NT2/D1 (cell line): ENCODE results near the gene CALML3.
"Not testable (repeated sequence)": the region's sequence is repeated elsewhere in the genome, so short reads cannot be mapped to it uniquely, and the experiment has no call there.

Experiments used
- DNase-seq: peaks from one replicate; pipeline ENCODE4 v3.0.0-alpha.2; 2011; ENCODE audit warnings: low read depth, low spot score
- H3K27me3 ChIP-seq: 2 replicates; pipeline ENCODE4 v1.6.0; 2011; ENCODE audit warnings: mild to moderate bottlenecking; ENCODE audit not compliant: insufficient read length, insufficient read depth
- H3K36me3 ChIP-seq: 2 replicates; pipeline ENCODE4 v1.6.1; 2011; ENCODE audit warnings: mild to moderate bottlenecking, low read length, mixed read lengths; ENCODE audit not compliant: insufficient read depth, insufficient read length
- H3K4me1 ChIP-seq: 2 replicates; pipeline ENCODE4 v1.5.1; 2011; ENCODE audit not compliant: insufficient read depth, insufficient read length
- H3K4me3 ChIP-seq: 2 replicates; pipeline ENCODE4 v1.5.1; 2011; ENCODE audit warnings: low read depth; ENCODE audit not compliant: insufficient read length
- H3K9ac ChIP-seq: 2 replicates; pipeline ENCODE4 v1.6.0; 2011; ENCODE audit warnings: low read depth; ENCODE audit not compliant: insufficient read length
- H3K9me3 ChIP-seq: 2 replicates; pipeline ENCODE4 v1.5.1; 2011; ENCODE audit warnings: mild to moderate bottlenecking, low read length; ENCODE audit not compliant: insufficient read depth
- SUZ12 ChIP-seq: IDR thresholded peaks from 2 replicates; pipeline ENCODE4 v1.6.1; 2011; ENCODE audit not compliant: insufficient read length, insufficient read depth; ENCODE audit errors: extremely low read depth
- YY1 ChIP-seq: IDR thresholded peaks from 2 replicates; pipeline ENCODE4 v1.6.1; 2011; ENCODE audit not compliant: insufficient read length, insufficient read depth
- ZNF274 ChIP-seq: IDR thresholded peaks from 2 replicates; pipeline ENCODE4 v1.6.1; 2011; ENCODE audit warnings: mild to moderate bottlenecking, low read depth, low read length

CALML3 gene

DNA sequence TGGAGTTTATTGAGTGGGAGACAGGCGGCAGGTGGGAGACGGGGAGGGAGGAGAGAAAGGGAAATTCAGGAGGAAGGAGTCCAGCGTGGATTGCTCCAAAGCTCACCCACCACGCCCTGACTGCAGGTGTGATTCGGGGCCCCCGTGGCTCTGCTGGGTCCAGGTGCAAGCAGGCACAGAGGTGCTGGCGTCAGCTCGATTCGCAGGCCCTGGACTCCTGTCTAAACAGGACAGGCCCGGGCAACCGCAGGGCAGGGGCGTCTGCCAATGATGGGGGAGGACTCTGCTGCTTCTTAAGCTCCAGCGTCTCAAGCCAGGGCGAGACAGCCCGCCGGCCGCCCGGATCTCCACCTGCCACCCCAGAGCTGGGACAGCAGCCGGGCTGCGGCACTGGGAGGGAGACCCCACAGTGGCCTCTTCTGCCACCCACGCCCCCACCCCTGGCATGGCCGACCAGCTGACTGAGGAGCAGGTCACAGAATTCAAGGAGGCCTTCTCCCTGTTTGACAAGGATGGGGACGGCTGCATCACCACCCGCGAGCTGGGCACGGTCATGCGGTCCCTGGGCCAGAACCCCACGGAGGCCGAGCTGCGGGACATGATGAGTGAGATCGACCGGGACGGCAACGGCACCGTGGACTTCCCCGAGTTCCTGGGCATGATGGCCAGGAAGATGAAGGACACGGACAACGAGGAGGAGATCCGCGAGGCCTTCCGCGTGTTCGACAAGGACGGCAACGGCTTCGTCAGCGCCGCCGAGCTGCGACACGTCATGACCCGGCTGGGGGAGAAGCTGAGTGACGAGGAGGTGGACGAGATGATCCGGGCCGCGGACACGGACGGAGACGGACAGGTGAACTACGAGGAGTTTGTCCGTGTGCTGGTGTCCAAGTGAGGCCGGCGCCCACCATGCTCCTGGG is at the start of gene CALML3:
CALML3 (plus strand) TSS at position 321 of the 920 bp plus-strand sequence; CDS start at position 446, 125 bp downstream.
- Histone ChIP-seq H3K9me3 (peaks cover 1% of the 10 kb centered on the region; the same call in 1 of the 2 replicates), H3K4me3 (no peak within 1 kb of the TSS), H3K36me3 (no peaks in the 10 kb centered on the region), H3K4me1 (peaks cover 4% of the 10 kb centered on the region), H3K9ac (no peak within 1 kb of the TSS), H3K27me3 (no peaks in the 10 kb centered on the region)
- DNase-seq, result no peak
- no peak for TF ChIP-seq ZNF274
- no peak for TF ChIP-seq YY1
- no peak for TF ChIP-seq SUZ12

DNA sequence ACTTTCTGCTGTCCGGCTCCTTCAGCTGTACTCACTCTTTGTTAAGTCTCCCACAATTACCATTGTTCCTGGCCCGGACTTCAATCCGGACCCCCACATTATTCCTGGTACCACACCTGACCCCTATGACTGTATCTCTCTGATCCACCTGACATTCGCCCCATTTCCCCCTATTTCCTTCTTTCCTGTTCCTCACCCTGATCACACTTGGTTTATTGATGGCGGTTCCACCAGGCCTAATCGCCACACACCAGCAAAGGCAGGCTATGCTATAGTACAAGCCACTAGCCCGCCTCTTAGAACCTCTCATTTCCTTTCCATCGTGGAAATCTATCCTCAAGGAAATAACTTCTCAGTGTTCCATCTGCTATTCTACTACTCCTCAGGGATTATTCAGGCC is 49.7 kb upstream of the CALML3 start:
- not testable (repeated sequence) for DNase-seq, H3K27me3 ChIP-seq, H3K36me3 ChIP-seq, H3K9ac ChIP-seq, H3K9me3 ChIP-seq, H3K4me3 ChIP-seq
- peaks cover 11% of the 10 kb centered on the region for H3K4me1 ChIP-seq

DNA sequence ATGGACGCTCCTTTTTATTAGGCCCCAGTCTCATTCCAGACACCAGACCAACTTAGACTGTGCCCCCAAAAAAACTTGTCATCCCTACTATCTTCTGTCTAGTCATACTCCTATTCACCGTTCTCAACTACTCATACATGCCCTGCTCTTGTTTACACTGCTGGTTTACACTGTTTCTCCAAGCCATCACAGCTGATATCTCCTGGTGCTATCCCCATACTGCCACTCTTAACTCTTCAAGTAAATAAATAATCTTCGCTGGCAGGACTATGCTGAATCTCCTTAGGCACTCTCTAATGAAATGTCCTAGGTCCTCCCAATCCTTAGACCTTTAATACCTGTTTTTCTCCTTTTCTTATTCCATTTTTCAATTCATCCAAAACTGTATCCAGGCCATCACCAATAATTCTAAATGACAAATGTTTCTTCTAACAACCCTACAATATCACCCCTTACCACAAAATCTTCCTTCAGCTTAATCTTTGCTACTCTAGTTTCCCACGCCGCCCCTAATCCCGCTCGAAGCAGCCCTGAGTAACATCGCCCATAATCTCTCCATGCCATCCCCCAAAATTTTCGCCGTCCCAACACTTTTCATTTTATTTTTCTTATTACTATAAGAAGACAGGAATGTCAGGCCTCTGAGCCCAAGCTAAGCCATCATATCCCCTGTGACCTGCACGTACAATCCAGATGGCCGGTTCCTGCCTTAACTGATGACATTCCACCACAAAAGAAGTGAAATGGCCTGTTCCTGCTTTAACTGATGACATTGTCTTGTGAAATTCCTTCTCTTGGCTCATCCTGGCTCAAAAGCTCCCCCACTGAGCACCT is 48.6 kb upstream of the CALML3 start:
- H3K4me3 ChIP-seq, H3K4me1 ChIP-seq, H3K9ac ChIP-seq, H3K36me3 ChIP-seq, H3K9me3 ChIP-seq, DNase-seq, H3K27me3 ChIP-seq: not testable (repeated sequence)

DNA sequence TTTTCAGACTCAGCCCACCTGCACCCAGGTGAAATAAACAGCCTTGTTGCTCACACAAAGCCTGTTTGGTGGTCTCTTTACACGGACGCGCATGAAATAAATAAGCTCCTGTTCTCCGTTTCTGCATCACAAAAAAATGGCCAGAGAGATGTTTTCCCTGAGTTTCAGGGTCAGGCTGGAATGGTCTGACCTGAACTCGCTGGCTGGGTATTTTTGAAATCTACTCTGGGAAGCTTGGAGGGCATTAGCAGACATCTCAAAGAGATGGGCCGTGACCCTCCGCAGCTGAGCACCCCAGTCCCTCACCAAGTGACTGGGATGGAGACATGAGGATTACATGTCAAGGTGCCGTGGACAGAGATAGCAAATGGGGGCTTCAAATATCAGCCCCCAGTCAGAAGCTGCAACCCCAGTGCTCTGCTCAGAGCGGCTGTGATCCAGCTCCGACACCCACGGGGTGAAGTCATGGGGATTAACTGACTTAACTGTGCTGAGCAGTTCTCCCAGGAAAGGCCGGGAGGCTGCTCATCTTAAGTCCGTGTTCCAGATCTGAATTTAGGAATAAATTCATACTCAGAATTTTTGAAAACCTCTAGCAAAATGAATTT is 47.7 kb upstream of the CALML3 start:
- Histone ChIP-seq H3K36me3 (no peaks in the 10 kb centered on the region), H3K9me3 (no peaks in the 10 kb centered on the region), H3K27me3 (no peaks in the 10 kb centered on the region), H3K4me1 (peaks cover 7% of the 10 kb centered on the region), H3K4me3 (no peak overlapping the region), H3K9ac (peak overlapping the region; percentile 62)
- DNase-seq, result no peak
- no peak for TF ChIP-seq ZNF274
- TF ChIP-seq SUZ12, result no peak
- no peak for TF ChIP-seq YY1

DNA sequence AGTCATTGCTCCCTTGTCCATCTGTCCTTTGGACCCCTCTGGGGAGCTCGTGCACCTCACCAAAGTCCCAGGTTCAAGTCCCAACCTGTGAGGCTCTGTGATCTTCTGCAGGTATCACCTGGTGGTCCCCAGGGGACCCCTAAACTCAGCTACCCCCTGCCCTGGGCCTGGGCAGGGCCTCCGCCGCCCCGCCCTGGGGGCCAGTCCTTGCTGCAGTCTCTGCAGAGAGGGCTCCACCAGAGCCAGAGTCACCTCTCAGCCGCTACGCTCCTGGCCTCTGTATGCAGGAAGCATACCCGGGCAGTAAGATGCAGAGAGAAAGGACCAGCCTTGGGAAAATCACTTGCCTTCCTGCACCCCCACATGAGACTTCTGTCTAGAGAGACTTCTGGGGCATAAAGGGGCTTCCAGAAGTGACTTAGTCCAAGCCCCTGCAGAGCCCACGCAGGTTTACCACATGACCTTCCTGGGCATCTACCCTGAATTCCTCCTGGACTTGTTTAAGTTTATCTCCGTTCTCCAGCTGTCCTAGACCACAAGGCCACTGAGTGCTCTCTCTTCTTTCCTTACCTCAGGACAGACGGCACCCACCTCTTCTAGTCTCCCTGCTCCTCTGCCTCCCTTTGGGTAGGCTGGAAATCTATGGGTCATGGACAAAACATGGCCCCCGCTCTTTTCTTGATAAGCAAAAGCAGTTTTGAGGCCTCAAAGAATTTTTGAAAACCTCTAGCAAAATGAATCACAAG is 46.6 kb upstream of the CALML3 start:
- H3K9ac ChIP-seq, result peak overlapping the region; percentile 6
- H3K4me1 ChIP-seq, result peaks cover 7% of the 10 kb centered on the region
- H3K36me3 ChIP-seq, result no peaks in the 10 kb centered on the region
- H3K9me3 ChIP-seq, result no peaks in the 10 kb centered on the region
- DNase-seq, result no peak
- H3K4me3 ChIP-seq, result no peak overlapping the region
- H3K27me3 ChIP-seq, result no peaks in the 10 kb centered on the region
- TF ChIP-seq SUZ12 (no peak), YY1 (no peak), ZNF274 (no peak)

DNA sequence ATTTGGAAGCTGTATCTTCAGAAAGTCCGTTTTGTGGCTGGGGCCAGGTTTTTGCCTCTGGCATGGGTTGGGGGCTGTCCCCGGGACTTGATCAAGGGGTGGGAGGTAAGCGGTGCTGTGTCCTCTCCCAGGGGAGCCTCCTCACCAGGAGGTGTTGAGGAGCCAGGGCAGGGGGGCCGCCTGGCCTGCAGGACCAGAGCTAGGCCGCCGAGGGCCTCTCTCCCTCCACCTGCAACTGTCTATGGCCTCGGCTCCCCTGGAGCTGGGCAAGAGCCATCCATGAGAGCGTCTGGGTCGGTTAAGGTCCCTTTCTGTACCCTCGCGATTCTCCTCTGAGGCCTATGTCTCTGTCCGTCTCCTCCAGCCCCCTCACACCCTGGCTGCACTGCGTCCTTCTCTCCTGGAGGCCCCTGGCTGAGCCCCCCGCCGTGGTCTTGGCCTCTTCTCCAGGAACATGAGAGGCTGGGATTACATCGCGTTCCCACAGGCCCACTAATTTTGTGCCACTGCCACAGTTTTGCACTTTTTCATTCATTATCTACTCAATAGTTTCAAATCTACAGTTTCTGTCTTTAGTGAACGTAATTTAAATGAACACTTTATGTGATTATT is 46.0 kb upstream of the CALML3 start:
- no peak for TF ChIP-seq ZNF274
- TF ChIP-seq SUZ12, result no peak
- no peak for TF ChIP-seq YY1
- Histone ChIP-seq H3K4me3 (no peak overlapping the region), H3K4me1 (peaks cover 7% of the 10 kb centered on the region), H3K9ac (peak overlapping the region; percentile 6), H3K36me3 (no peaks in the 10 kb centered on the region), H3K9me3 (no peaks in the 10 kb centered on the region), H3K27me3 (no peaks in the 10 kb centered on the region)
- DNase-seq, result no peak
